Measurements from ENCODE around the gene GEMIN7. TPM values are rescaled to one million over a fixed set of nuclear protein-coding genes. Genes with fewer than 3 reads are reported as not detected.

The GEMIN7 gene
- total RNA-seq, 1 experiment from 2014 or later = 35.5 TPM

GRCh38 chr19:45086480-45086879 is 7.4 kb downstream of the GEMIN7 start:
- DNase-seq = no peak
- Histone ChIP-seq H3K9me2 (replicated peaks; ENCODE audit: low read length) (no peaks in the 10 kb centered on the region), H3K27me3 (ENCODE audit: low read length) (no peaks in the 10 kb centered on the region), H3K9me3 (ENCODE audit: low read length) (no peaks in the 10 kb centered on the region), H3K4me2 (ENCODE audit: low read length) (no peak overlapping the region), H4K20me1 (ENCODE audit: low read length) (no peaks in the 10 kb centered on the region), H2AFZ (ENCODE audit: low read length) (no peak overlapping the region), H3F3A (ENCODE audit: low read length, unreplicated experiment) (no peaks in the 10 kb centered on the region), H3K36me3 (ENCODE audit: low read depth, low read length) (no peaks in the 10 kb centered on the region; the same call in 1 of the 2 replicates), H3K79me2 (ENCODE audit: low read length) (peaks cover 19% of the 10 kb centered on the region), H3K27ac (ENCODE audit: low read length) (no peak overlapping the region), H3K4me1 (ENCODE audit: insufficient read depth, low read length) (peaks cover 7% of the 10 kb centered on the region), H3K9ac (ENCODE audit: low read length) (no peak overlapping the region), H3K4me3 (ENCODE audit: low read length) (no peak overlapping the region)
- CTCF ChIA-PET = no interaction called here
- TF ChIP-seq EZH2phosphoT487 (IDR thresholded peaks at IDR 0.05; ENCODE audit: borderline replicate concordance, low read length) = no peak
- TF ChIP-seq, protein P1, sequence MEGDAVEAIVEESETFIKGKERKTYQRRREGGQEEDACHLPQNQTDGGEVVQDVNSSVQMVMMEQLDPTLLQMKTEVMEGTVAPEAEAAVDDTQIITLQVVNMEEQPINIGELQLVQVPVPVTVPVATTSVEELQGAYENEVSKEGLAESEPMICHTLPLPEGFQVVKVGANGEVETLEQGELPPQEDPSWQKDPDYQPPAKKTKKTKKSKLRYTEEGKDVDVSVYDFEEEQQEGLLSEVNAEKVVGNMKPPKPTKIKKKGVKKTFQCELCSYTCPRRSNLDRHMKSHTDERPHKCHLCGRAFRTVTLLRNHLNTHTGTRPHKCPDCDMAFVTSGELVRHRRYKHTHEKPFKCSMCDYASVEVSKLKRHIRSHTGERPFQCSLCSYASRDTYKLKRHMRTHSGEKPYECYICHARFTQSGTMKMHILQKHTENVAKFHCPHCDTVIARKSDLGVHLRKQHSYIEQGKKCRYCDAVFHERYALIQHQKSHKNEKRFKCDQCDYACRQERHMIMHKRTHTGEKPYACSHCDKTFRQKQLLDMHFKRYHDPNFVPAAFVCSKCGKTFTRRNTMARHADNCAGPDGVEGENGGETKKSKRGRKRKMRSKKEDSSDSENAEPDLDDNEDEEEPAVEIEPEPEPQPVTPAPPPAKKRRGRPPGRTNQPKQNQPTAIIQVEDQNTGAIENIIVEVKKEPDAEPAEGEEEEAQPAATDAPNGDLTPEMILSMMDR (conservative IDR thresholded peaks at IDR 0.05; ENCODE audit: low read depth, low read length) = no peak
- no peak for TF ChIP-seq EZH2 (IDR thresholded peaks at IDR 0.05; ENCODE audit: low read length, unreplicated experiment)
- ATAC-seq = no peak
- BruUV-seq (replicated peaks) = no TSS peak
- POLR2A ChIA-PET (ENCODE audit: unreplicated experiment) = no interaction called here
- intact Hi-C loops (cut with micrococcal nuclease) = no loop called here

DNA sequence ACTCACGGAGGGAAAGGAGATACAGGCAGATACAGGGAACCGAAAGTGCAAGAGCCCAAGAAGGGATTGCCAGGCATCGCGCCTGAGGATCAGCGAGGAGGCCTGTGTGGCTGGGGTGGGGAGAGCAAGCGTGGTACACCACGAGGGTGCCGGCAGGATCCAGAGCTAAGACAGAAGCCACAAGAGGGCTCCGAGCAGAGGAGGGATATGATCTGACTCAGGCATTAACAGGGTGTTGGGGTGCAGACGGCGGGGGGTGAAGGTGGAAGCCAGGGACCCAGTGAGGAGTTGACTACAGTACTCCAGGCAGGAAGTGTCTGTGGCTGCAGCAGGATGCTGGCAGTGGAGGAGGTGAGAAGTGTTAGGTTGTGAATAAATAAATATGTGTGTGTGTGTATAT is 8.5 kb downstream of the GEMIN7 start:
- intact Hi-C loops (cut with micrococcal nuclease) = no loop called here
- DNase-seq = no peak
- ATAC-seq = no peak
- Histone ChIP-seq H3K9ac (ENCODE audit: low read length) (no peak overlapping the region), H3K9me3 (ENCODE audit: low read length) (no peaks in the 10 kb centered on the region), H3K4me3 (ENCODE audit: low read length) (no peak overlapping the region), H3K79me2 (ENCODE audit: low read length) (peaks cover 9% of the 10 kb centered on the region), H3K36me3 (ENCODE audit: low read depth, low read length) (no peaks in the 10 kb centered on the region; the same call in 1 of the 2 replicates), H3K9me2 (replicated peaks; ENCODE audit: low read length) (no peaks in the 10 kb centered on the region), H3K27ac (ENCODE audit: low read length) (no peak overlapping the region), H4K20me1 (ENCODE audit: low read length) (no peaks in the 10 kb centered on the region), H3F3A (ENCODE audit: low read length, unreplicated experiment) (no peaks in the 10 kb centered on the region), H2AFZ (ENCODE audit: low read length) (no peak overlapping the region), H3K4me2 (ENCODE audit: low read length) (no peak overlapping the region), H3K27me3 (ENCODE audit: low read length) (no peaks in the 10 kb centered on the region), H3K4me1 (ENCODE audit: insufficient read depth, low read length) (peaks cover 11% of the 10 kb centered on the region)
- ChIA-PET POLR2A (ENCODE audit: unreplicated experiment) (no interaction called here), CTCF (no interaction called here)
- BruUV-seq (replicated peaks) = no TSS peak
- TF ChIP-seq, protein P1 (conservative IDR thresholded peaks at IDR 0.05; ENCODE audit: low read depth, low read length) = no peak
- TF ChIP-seq EZH2phosphoT487 (IDR thresholded peaks at IDR 0.05; ENCODE audit: borderline replicate concordance, low read length) = no peak
- no peak for TF ChIP-seq EZH2 (IDR thresholded peaks at IDR 0.05; ENCODE audit: low read length, unreplicated experiment)

DNA sequence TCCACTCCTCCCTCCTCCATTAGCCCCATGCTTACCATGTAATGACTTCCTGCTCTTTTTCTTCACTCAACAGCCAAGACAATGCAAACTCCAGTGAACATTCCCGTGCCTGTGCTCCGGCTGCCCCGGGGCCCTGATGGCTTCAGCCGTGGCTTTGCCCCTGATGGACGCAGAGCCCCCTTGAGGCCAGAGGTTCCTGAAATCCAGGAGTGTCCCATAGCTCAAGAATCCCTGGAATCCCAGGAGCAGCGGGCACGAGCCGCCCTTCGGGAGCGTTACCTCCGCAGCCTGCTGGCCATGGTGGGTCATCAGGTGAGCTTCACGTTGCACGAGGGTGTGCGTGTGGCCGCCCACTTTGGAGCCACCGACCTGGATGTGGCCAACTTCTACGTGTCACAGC is 11.0 kb downstream of the GEMIN7 start:
- Histone ChIP-seq H3K9me3 (ENCODE audit: low read length) (no peaks in the 10 kb centered on the region), H3K36me3 (ENCODE audit: low read depth, low read length) (no peaks in the 10 kb centered on the region; the same call in 1 of the 2 replicates), H3K79me2 (ENCODE audit: low read length) (peaks cover 22% of the 10 kb centered on the region), H2AFZ (ENCODE audit: low read length) (no peak overlapping the region), H4K20me1 (ENCODE audit: low read length) (no peaks in the 10 kb centered on the region), H3K27ac (ENCODE audit: low read length) (no peak overlapping the region), H3K4me2 (ENCODE audit: low read length) (no peak overlapping the region), H3K4me3 (ENCODE audit: low read length) (no peak overlapping the region), H3K9ac (ENCODE audit: low read length) (no peak overlapping the region), H3K27me3 (ENCODE audit: low read length) (no peaks in the 10 kb centered on the region), H3K9me2 (replicated peaks; ENCODE audit: low read length) (no peaks in the 10 kb centered on the region), H3K4me1 (ENCODE audit: insufficient read depth, low read length) (peaks cover 11% of the 10 kb centered on the region), H3F3A (ENCODE audit: low read length, unreplicated experiment) (no peaks in the 10 kb centered on the region)
- ChIA-PET CTCF (interaction anchor here (1.1 kb wide), 1 partner anchor 52 kb away, joined by 3 read pairs; no protein-coding TSS in a partner anchor), POLR2A (ENCODE audit: unreplicated experiment) (no interaction called here)
- intact Hi-C loops (cut with micrococcal nuclease) = loop anchor here (5.0 to 10.0 kb wide), 3 partner anchors 37 to 245 kb away; partner anchors contain the start of genes BLOC1S3 and TRAPPC6A
- ATAC-seq (no peak), DNase-seq (no peak)
- TF ChIP-seq EZH2 (IDR thresholded peaks at IDR 0.05; ENCODE audit: low read length, unreplicated experiment) (no peak), EZH2phosphoT487 (IDR thresholded peaks at IDR 0.05; ENCODE audit: borderline replicate concordance, low read length) (no peak)
- TF ChIP-seq, protein P1 (conservative IDR thresholded peaks at IDR 0.05; ENCODE audit: low read depth, low read length) = no peak; the same call in 1 of the 2 replicates
- BruUV-seq (replicated peaks) = no TSS peak

All from PC-3 (cell line).